PC-3 (cell line): Measurements from ENCODE around the gene ZNF469. TPM values are rescaled to one million over a fixed set of nuclear protein-coding genes. Genes with fewer than 3 reads are reported as not detected.

Experiments used
- ATAC-seq: fragments of 200-7000 bp; cut with Tn5 transposase; 2 replicates; pipeline ENCODE4 v1.9.1; 2020; ENCODE audit warnings: mild to moderate bottlenecking, moderate library complexity
- BruUV-seq: library from RNA; stranded (reverse); fragments of 400-500 nt; replicated peaks from 2 replicates; lab custom pipeline; 2021; lab: Mats Ljungman, UMichigan
- CTCF ChIA-PET: fragments of 300-600 bp; sonication (Branson Sonifier 250); formaldehyde crosslinking; loops from one replicate; lab custom pipeline; 2022; ENCODE audit warnings: antibody characterized with exemption; lab: Charles Lee
- POLR2A ChIA-PET: fragments of 300-600 bp; sonication (Branson Sonifier 250); formaldehyde crosslinking; loops from one replicate; lab custom pipeline; 2022; ENCODE audit warnings: antibody characterized with exemption; ENCODE audit not compliant: unreplicated experiment; lab: Charles Lee
- DNase-seq: peaks from one replicate; pipeline ENCODE4 v3.0.0-alpha.2; 2015
- H2AFZ ChIP-seq: fragments of 300-600 bp; sonication (generic); 2 replicates; pipeline ENCODE4 v1.6.0; 2016; ENCODE audit warnings: antibody characterized with exemption, low read length
- H3F3A ChIP-seq: fragments of 300-600 bp; sonication (generic); one replicate; pipeline ENCODE4 v1.6.0; 2017; ENCODE audit warnings: antibody characterized with exemption, low read length, control low read depth, mild to moderate bottlenecking; ENCODE audit not compliant: unreplicated experiment
- H3K27ac ChIP-seq: fragments of 300-600 bp; sonication (generic); 2 replicates; pipeline ENCODE4 v1.5.1; 2016; ENCODE audit warnings: mild to moderate bottlenecking, low read length
- H3K27me3 ChIP-seq: fragments of 300-600 bp; sonication (generic); 2 replicates; pipeline ENCODE4 v1.6.1; 2016; ENCODE audit warnings: low read length, mixed read lengths
- H3K36me3 ChIP-seq: fragments of 300-600 bp; sonication (generic); 2 replicates; pipeline ENCODE4 v1.6.1; 2016; ENCODE audit warnings: low read depth, mixed run types, low read length, mixed read lengths
- H3K4me1 ChIP-seq: fragments of 300-600 bp; sonication (generic); 2 replicates; pipeline ENCODE4 v1.5.1; 2016; ENCODE audit warnings: low read length; ENCODE audit not compliant: insufficient read depth
- H3K4me2 ChIP-seq: fragments of 300-600 bp; sonication (generic); 2 replicates; pipeline ENCODE4 v1.6.0; 2016; ENCODE audit warnings: low read length
- H3K4me3 ChIP-seq: fragments of 300-600 bp; sonication (generic); 2 replicates; pipeline ENCODE4 v1.5.1; 2016; ENCODE audit warnings: mild to moderate bottlenecking, low read length, mixed read lengths
- H3K79me2 ChIP-seq: fragments of 300-600 bp; sonication (generic); 2 replicates; pipeline ENCODE4 v1.6.1; 2017; ENCODE audit warnings: low read length, mixed read lengths
- H3K9ac ChIP-seq: fragments of 300-600 bp; sonication (generic); 2 replicates; pipeline ENCODE4 v1.6.0; 2016; ENCODE audit warnings: mild to moderate bottlenecking, low read length
- H3K9me2 ChIP-seq: fragments of 300-600 bp; sonication (generic); replicated peaks from 2 replicates; pipeline ENCODE4 v1.6.1; 2016; ENCODE audit warnings: mixed run types, low read length, mixed read lengths
- H3K9me3 ChIP-seq: fragments of 300-600 bp; sonication (generic); 2 replicates; pipeline ENCODE4 v1.6.1; 2016; ENCODE audit warnings: low read length, mixed read lengths
- H4K20me1 ChIP-seq: fragments of 300-600 bp; sonication (generic); 2 replicates; pipeline ENCODE4 v1.6.1; 2016; ENCODE audit warnings: low read length, mixed read lengths
- EZH2 ChIP-seq: fragments of 300-600 bp; sonication (generic); IDR thresholded peaks from one replicate; pipeline ENCODE4 v1.6.1; 2017; ENCODE audit warnings: antibody characterized with exemption, mild to moderate bottlenecking, low read length; ENCODE audit not compliant: unreplicated experiment
- EZH2phosphoT487 ChIP-seq: fragments of 300-600 bp; sonication (generic); IDR thresholded peaks from 2 replicates; pipeline ENCODE4 v1.6.1; 2018; ENCODE audit warnings: mild to moderate bottlenecking, antibody characterized with exemption, low read length, borderline replicate concordance
- intact Hi-C: fragments of 100-400 bp; cut with micrococcal nuclease; formaldehyde crosslinking; loops from 2 replicates; pipeline ENCODE4 v1.9.0; 2023
- total RNA-seq: library from RNA; depleted of rRNA; stranded (reverse); fragments of >200 nt; gene quantifications from 2 replicates; pipeline ENCODE4 v1.2.3, GENCODE V29; 2014
- TF ChIP-seq, protein P1 (sequence below): fragments of 300-600 bp; sonication (generic); conservative IDR thresholded peaks from 2 replicates; pipeline ENCODE4 v1.5.1; 2017; ENCODE audit warnings: antibody characterized with exemption, low read depth, mild to moderate bottlenecking, low read length

The ZNF469 gene
- total RNA-seq, 1 experiment from 2014 or later, result 3.1 TPM

DNA sequence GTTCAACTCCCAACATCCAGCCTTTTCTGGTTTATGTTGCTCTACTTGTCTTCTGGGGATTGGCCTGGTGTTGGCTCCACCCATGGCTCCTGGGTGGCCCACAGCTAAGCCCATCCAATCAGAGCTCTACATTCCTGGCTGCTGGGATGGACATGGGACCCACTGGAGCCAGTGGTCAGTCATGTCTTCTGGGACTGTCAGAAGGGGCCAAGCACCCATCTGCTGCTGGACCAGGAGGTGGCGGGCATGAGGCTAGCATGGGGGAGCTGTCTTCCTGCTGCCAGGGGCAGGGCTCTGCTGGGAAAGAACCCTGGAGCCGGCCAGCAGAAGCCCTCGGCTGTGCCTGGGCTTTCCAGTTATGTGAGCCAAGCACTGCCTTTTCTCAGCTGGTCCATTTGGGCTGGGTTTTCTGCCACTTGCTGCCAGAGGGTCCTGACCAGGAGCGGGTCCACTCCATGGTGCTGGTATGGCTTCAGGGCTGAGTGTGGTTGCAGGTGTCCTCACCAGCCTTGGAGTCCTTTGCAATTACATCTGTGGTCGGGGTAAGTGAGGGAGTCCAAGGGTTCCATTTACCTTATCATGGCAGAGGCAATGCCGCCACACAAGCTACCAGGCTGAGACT lies 17.4 kb upstream of the ZNF469 start:
- H2AFZ ChIP-seq, result no peak overlapping the region
- TF ChIP-seq EZH2phosphoT487 (no peak), EZH2 (no peak)
- TF ChIP-seq, protein P1, sequence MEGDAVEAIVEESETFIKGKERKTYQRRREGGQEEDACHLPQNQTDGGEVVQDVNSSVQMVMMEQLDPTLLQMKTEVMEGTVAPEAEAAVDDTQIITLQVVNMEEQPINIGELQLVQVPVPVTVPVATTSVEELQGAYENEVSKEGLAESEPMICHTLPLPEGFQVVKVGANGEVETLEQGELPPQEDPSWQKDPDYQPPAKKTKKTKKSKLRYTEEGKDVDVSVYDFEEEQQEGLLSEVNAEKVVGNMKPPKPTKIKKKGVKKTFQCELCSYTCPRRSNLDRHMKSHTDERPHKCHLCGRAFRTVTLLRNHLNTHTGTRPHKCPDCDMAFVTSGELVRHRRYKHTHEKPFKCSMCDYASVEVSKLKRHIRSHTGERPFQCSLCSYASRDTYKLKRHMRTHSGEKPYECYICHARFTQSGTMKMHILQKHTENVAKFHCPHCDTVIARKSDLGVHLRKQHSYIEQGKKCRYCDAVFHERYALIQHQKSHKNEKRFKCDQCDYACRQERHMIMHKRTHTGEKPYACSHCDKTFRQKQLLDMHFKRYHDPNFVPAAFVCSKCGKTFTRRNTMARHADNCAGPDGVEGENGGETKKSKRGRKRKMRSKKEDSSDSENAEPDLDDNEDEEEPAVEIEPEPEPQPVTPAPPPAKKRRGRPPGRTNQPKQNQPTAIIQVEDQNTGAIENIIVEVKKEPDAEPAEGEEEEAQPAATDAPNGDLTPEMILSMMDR, result no peak
- POLR2A ChIA-PET, result no interaction called here
- no peak overlapping the region for H3K4me3 ChIP-seq
- no peak overlapping the region for H3K4me2 ChIP-seq
- H3K79me2 ChIP-seq, result no peaks in the 10 kb centered on the region
- intact Hi-C loops, result no loop called here
- no peaks in the 10 kb centered on the region for H4K20me1 ChIP-seq
- no peaks in the 10 kb centered on the region for H3K4me1 ChIP-seq
- CTCF ChIA-PET, result no interaction called here
- no TSS peak for BruUV-seq
- H3K27ac ChIP-seq, result no peak overlapping the region
- H3K9me2 ChIP-seq, result no peaks in the 10 kb centered on the region
- no peaks in the 10 kb centered on the region for H3F3A ChIP-seq
- ATAC-seq (no peak), DNase-seq (no peak)
- H3K27me3 ChIP-seq, result no peaks in the 10 kb centered on the region
- no peak overlapping the region for H3K9ac ChIP-seq
- H3K36me3 ChIP-seq, result no peaks in the 10 kb centered on the region
- H3K9me3 ChIP-seq, result no peaks in the 10 kb centered on the region

DNA sequence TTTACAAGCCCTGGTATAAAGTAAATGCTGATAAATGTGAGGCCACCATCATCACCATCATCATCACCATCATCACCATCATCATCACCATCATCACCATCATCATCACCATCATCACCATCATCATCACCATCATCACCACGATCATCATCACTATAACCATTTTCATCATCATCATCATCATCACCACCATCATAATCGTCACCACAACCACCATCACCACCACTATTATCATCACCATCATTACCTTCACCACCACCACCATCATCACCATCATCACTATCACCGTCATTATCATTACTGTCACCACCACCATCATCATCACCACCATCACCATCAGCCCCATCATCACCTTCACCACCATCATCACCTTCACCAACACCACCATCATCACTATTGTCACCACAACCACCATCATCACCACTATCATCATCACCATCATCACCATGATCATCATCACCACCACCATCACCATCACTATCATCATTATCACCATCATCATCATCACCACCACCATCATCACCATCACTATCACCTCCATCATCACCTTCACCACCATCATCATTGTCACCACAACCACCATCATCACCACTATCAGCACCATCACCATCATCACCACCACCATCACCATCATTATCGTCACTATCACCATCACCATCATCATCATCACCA lies 16.6 kb upstream of the ZNF469 start:
- ChIA-PET CTCF (no interaction called here), POLR2A (no interaction called here)
- Histone ChIP-seq H4K20me1 (no peaks in the 10 kb centered on the region), H3K79me2 (no peaks in the 10 kb centered on the region), H3K36me3 (no peaks in the 10 kb centered on the region), H3K27me3 (no peaks in the 10 kb centered on the region), H2AFZ (no peak overlapping the region), H3K4me2 (no peak overlapping the region), H3K9me2 (no peaks in the 10 kb centered on the region), H3K9ac (no peak overlapping the region), H3F3A (no peaks in the 10 kb centered on the region), H3K4me3 (no peak overlapping the region), H3K27ac (no peak overlapping the region), H3K4me1 (no peaks in the 10 kb centered on the region), H3K9me3 (no peaks in the 10 kb centered on the region)
- no TSS peak for BruUV-seq
- no peak for ATAC-seq
- DNase-seq, result no peak
- TF ChIP-seq EZH2 (no peak), EZH2phosphoT487 (no peak)
- TF ChIP-seq, protein P1, result no peak
- intact Hi-C loops, result no loop called here

DNA sequence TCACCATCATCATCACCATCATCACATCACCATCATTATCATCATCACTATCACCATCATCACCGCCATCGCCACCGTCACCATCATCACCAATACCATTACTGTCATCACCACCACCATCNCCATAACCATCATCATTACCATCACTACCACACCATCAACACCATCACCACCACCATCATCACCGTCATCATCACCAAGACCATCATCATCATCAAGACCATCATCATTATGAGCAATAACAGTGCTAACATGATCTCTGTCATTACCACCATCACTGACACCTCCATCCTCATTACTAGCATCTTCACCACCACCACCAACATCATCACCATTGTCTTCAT lies 16.1 kb upstream of the ZNF469 start:
- Histone ChIP-seq H3K79me2 (no peaks in the 10 kb centered on the region), H3K27ac (no peak overlapping the region), H3K9me3 (no peaks in the 10 kb centered on the region), H3K9ac (no peak overlapping the region), H3K9me2 (no peaks in the 10 kb centered on the region), H3K4me2 (no peak overlapping the region), H3K4me3 (no peak overlapping the region), H3K27me3 (no peaks in the 10 kb centered on the region), H4K20me1 (no peaks in the 10 kb centered on the region), H3K4me1 (no peaks in the 10 kb centered on the region), H3F3A (no peaks in the 10 kb centered on the region), H2AFZ (no peak overlapping the region), H3K36me3 (no peaks in the 10 kb centered on the region)
- POLR2A ChIA-PET, result no interaction called here
- intact Hi-C loops, result no loop called here
- CTCF ChIA-PET, result no interaction called here
- ATAC-seq (no peak), DNase-seq (no peak)
- TF ChIP-seq EZH2phosphoT487 (no peak), EZH2 (no peak)
- TF ChIP-seq, protein P1, result no peak
- BruUV-seq, result no TSS peak
